ENCODE results near the gene ACTN3. TPM values are rescaled to one million over a fixed set of nuclear protein-coding genes. Genes with fewer than 3 reads are reported as not detected.

The ACTN3 gene
- total and polyA plus RNA-seq, 2 of the 4 experiments (the other 2 are of a cell fraction), result under 0.01 to 0.05 TPM

- no peaks in the 10 kb centered on the region for H4K20me1 ChIP-seq (ENCODE audit: insufficient read depth, low read length)
- ChIA-PET CTCF (no interaction called here), POLR2A (ENCODE audit: unreplicated experiment) (no interaction called here)
- peaks cover 4% of the 10 kb centered on the region; the same call in 1 of the 2 replicates for H3K27me3 ChIP-seq (ENCODE audit: control insufficient read depth, insufficient read depth, low read length)
- DNase-seq, result no peak
- H3K4me1 ChIP-seq (ENCODE audit: control insufficient read depth, insufficient read depth, low read length), result peaks cover 3% of the 10 kb centered on the region; the same call in 1 of the 2 replicates
- H3K9me3 ChIP-seq (ENCODE audit: control insufficient read depth, insufficient read depth, low read length), result no peaks in the 10 kb centered on the region
- H2AK9ac ChIP-seq (replicated peaks; ENCODE audit: low read depth, low read length, poor library complexity), result peak overlapping the region; percentile 72
- dilution Hi-C loops (cut with HindIII; ENCODE audit: low sequenced_read_pairs, unreplicated experiment) (no loop called here), in situ Hi-C loops (cut with MboI; ENCODE audit: low sequenced_read_pairs) (no loop called here), intact Hi-C loops (cut with micrococcal nuclease) (no loop called here)
- H3K18ac ChIP-seq (ENCODE audit: low read depth, low read length), result no peak overlapping the region
- no peak overlapping the region for H2BK120ac ChIP-seq (ENCODE audit: low read depth, low read length)
- no peak overlapping the region for H2BK5ac ChIP-seq (ENCODE audit: low read depth, low read length, poor library complexity, severe bottlenecking)
- H3K23ac ChIP-seq (ENCODE audit: low read depth, low read length), result no peak overlapping the region
- H4K8ac ChIP-seq (ENCODE audit: low read depth in 2 of 2, low read length in 2 of 2), result no peak overlapping the region
- no peak overlapping the region for H3K9ac ChIP-seq (ENCODE audit: low read depth, low read length)
- H3K79me1 ChIP-seq (ENCODE audit: low read depth in 1 of 2, low read length in 2 of 2), result no peaks in the 10 kb centered on the region
- no peak overlapping the region for H2AK5ac ChIP-seq (ENCODE audit: low read depth, low read length)
- H2AFZ ChIP-seq (replicated peaks; ENCODE audit: low read length, poor library complexity), result peak overlapping the region; percentile 21
- H3K4me3 ChIP-seq (ENCODE audit: insufficient read depth, low read depth, low read length), result no peak overlapping the region
- H3K4me2 ChIP-seq (ENCODE audit: low read depth, low read length), result no peak overlapping the region
- H3K14ac ChIP-seq (replicated peaks; ENCODE audit: low read depth, low read length), result no peak overlapping the region
- no peak overlapping the region for H3K27ac ChIP-seq (ENCODE audit: insufficient read depth, low read length)
- no peak for ATAC-seq (ENCODE audit: low read depth)
- H3K4ac ChIP-seq (ENCODE audit: low read depth, low read length), result no peak overlapping the region
- no peak overlapping the region for H2BK20ac ChIP-seq (ENCODE audit: low read depth, low read length)
- peaks cover 4% of the 10 kb centered on the region; the same call in 1 of the 2 replicates for H3K9me1 ChIP-seq (ENCODE audit: insufficient read depth, low read length)
- no peak for TF ChIP-seq RFX5 (IDR thresholded peaks at IDR 0.05; ENCODE audit: low read depth, low read length)
- TF ChIP-seq USF2 (IDR thresholded peaks at IDR 0.05; ENCODE audit: low read depth, low read length), result no peak
- no peak for TF ChIP-seq MXI1 (IDR thresholded peaks at IDR 0.05; ENCODE audit: borderline replicate concordance, low read depth, low read length)
- no peak for TF ChIP-seq NFE2L2 (IDR thresholded peaks at IDR 0.05; ENCODE audit: low read depth, low read length)
- no peak for TF ChIP-seq RCOR1 (IDR thresholded peaks at IDR 0.05; ENCODE audit: insufficient replicate concordance, low read length)
- no peak for TF ChIP-seq MAFK (IDR thresholded peaks at IDR 0.05; ENCODE audit: low read depth, low read length)
- TF ChIP-seq ELK1 (IDR thresholded peaks at IDR 0.05; ENCODE audit: borderline replicate concordance, low read depth, low read length), result no peak
- no peak for TF ChIP-seq CEBPB (IDR thresholded peaks at IDR 0.05; ENCODE audit: low read depth, low read length)
- no peak for TF ChIP-seq RAD21 (IDR thresholded peaks at IDR 0.05; ENCODE audit: low read length)
- TF ChIP-seq CTCF (conservative IDR thresholded peaks at IDR 0.05; ENCODE audit: low read depth, low read length), result no peak
- TF ChIP-seq BHLHE40 (IDR thresholded peaks at IDR 0.05; ENCODE audit: low read depth, low read length), result no peak
- TF ChIP-seq POLR2A (IDR thresholded peaks at IDR 0.05; ENCODE audit: low read depth, low read length), result no peak
- TF ChIP-seq CHD1 (IDR thresholded peaks at IDR 0.05; ENCODE audit: low read depth, low read length), result no peak
- no peak for TF ChIP-seq FOS (IDR thresholded peaks at IDR 0.05; ENCODE audit: low read depth, low read length)
- no peak for TF ChIP-seq SMC3 (IDR thresholded peaks at IDR 0.05; ENCODE audit: low read depth, low read length)
- TF ChIP-seq MAZ (IDR thresholded peaks at IDR 0.05; ENCODE audit: borderline replicate concordance, low read depth, low read length), result no peak
- H4K5ac ChIP-seq (ENCODE audit: low read depth, low read length), result no peak overlapping the region
- H3K56ac ChIP-seq (ENCODE audit: extremely low read depth, insufficient read depth, low read length), result no peak overlapping the region
- no TSS peak for BruUV-seq (replicated peaks)
- 90% methylated on average over 4 of the region's 14 CpGs; no CpG with 5 or more reads in 1 of the 2 experiments for WGBS, 2 experiments (ENCODE audit: extremely low coverage in 2 of 2, insufficient read length in 1 of 2)
- H2BK15ac ChIP-seq (ENCODE audit: low read depth, low read length), result no peak overlapping the region
- no peak overlapping the region for H4K91ac ChIP-seq (ENCODE audit: insufficient read depth, low read depth, low read length)
- peaks cover 3% of the 10 kb centered on the region; the same call in 1 of the 2 replicates for H3K36me3 ChIP-seq (ENCODE audit: control insufficient read depth, insufficient read depth, low read length)
These were observed 17.8 kb downstream of the ACTN3 start for GRCh38 chr11:66564538-66564937.

Measured in IMR-90 (cell line).